ENCODE data around the gene IL18R1. TPM values are rescaled to one million over a fixed set of nuclear protein-coding genes. Genes with fewer than 3 reads are reported as not detected.

Gene IL18R1
- total RNA-seq, 1 experiment from 2014 or later, result 1.5 TPM

DNA sequence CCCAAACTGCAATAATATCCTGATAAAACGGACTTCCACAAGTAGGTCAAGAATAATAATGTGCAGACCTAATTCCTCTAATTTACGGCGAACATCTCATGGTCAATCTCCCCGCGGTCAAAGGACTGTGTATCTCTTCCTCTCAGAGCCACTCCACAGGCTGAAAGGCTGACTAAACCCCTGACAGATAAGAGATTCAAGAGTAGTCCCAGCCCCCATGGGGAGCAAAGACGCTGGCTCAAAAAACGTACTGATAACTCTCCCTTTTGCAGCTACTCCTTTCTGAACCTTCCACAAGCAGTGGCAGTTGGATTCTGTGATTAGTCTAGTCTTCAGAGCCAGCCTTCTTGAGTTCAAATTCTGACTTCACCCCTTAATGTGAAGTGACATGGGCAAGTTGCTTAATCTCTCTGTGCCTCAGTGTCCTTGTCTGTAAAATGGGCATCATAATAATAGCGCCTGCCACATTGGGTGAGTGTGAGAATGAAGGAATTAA, 19.7 kb upstream of the IL18R1 start:
- CTCF ChIA-PET, result no interaction called here
- H3K36me3 Mint-ChIP-seq (ENCODE audit: insufficient read depth, unreplicated experiment), result no peaks in the 10 kb centered on the region

DNA sequence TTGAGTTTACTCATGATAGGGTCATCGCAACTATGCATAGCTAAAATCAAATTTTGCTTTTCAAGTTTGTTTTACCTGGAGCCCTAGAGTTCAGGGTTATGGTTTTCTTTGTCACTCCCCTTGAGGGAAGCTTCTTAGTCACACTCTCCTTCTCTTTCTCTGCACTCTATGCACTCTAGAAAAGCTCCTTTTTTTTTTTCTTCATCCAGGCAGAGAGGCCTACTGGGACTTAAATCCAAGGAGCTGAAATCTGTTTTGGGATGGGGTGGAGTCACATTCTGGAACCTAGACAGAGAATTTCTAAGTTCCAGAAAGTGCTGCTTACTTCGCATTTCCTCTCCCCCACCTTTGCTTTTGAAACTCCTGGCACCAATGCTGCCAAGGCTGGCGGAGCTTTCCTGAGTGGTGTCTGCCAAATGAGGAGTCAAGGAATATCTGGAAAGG, 19.1 kb upstream of the IL18R1 start:
- TF ChIP-seq, protein P1, sequence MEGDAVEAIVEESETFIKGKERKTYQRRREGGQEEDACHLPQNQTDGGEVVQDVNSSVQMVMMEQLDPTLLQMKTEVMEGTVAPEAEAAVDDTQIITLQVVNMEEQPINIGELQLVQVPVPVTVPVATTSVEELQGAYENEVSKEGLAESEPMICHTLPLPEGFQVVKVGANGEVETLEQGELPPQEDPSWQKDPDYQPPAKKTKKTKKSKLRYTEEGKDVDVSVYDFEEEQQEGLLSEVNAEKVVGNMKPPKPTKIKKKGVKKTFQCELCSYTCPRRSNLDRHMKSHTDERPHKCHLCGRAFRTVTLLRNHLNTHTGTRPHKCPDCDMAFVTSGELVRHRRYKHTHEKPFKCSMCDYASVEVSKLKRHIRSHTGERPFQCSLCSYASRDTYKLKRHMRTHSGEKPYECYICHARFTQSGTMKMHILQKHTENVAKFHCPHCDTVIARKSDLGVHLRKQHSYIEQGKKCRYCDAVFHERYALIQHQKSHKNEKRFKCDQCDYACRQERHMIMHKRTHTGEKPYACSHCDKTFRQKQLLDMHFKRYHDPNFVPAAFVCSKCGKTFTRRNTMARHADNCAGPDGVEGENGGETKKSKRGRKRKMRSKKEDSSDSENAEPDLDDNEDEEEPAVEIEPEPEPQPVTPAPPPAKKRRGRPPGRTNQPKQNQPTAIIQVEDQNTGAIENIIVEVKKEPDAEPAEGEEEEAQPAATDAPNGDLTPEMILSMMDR (IDR thresholded peaks at IDR 0.05; ENCODE audit: unreplicated experiment), result no peak
- peaks cover 21% of the 10 kb centered on the region for H3K27me3 Mint-ChIP-seq (ENCODE audit: unreplicated experiment)
- H3K36me3 Mint-ChIP-seq (ENCODE audit: insufficient read depth, unreplicated experiment), result no peaks in the 10 kb centered on the region
- H3K9me3 Mint-ChIP-seq (ENCODE audit: low read depth, unreplicated experiment), result no peaks in the 10 kb centered on the region
- CTCF ChIA-PET, result no interaction called here
- no peak overlapping the region for H3K27ac Mint-ChIP-seq (ENCODE audit: unreplicated experiment)
- H3K4me1 Mint-ChIP-seq (ENCODE audit: low read depth, unreplicated experiment), result no peaks in the 10 kb centered on the region
- DNase-seq, result no peak
- intact Hi-C loops (cut with micrococcal nuclease; ENCODE audit: unreplicated experiment), result no loop called here
- H3K4me3 Mint-ChIP-seq (ENCODE audit: low read depth, unreplicated experiment), result no peak overlapping the region
- no TSS peak for BruUV-seq (replicated peaks)

More for the DNA sequence above, 19.7 kb upstream of the IL18R1 start:
- intact Hi-C loops (cut with micrococcal nuclease; ENCODE audit: unreplicated experiment), result no loop called here
- H3K4me3 Mint-ChIP-seq (ENCODE audit: low read depth, unreplicated experiment), result no peak overlapping the region
- TF ChIP-seq, protein P1 (IDR thresholded peaks at IDR 0.05; ENCODE audit: unreplicated experiment), result no peak
- H3K27ac Mint-ChIP-seq (ENCODE audit: unreplicated experiment), result no peak overlapping the region
- no peaks in the 10 kb centered on the region for H3K9me3 Mint-ChIP-seq (ENCODE audit: low read depth, unreplicated experiment)
- DNase-seq, result no peak
- H3K27me3 Mint-ChIP-seq (ENCODE audit: unreplicated experiment), result peaks cover 21% of the 10 kb centered on the region
- BruUV-seq (replicated peaks), result no TSS peak
- no peaks in the 10 kb centered on the region for H3K4me1 Mint-ChIP-seq (ENCODE audit: low read depth, unreplicated experiment)

DNA sequence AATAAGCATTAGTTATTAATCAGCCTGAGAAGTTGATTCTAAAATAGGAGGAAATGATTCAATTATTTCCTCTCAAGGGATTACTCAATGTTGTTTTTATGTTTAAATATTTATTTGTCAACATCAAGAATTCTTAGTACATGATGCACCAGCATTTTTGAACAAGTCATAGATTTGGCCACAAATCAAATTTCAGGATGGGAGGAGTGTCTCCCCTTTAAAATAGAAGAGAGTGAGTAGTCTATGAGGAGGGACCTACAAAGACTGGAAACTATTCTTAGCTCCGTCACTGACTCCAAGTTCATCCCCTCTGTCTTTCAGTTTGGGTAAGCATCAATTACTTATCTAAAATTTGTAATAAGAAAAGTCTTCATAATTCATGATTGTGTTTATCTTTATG, 18.6 kb upstream of the IL18R1 start:
- no peaks in the 10 kb centered on the region for H3K36me3 Mint-ChIP-seq (ENCODE audit: insufficient read depth, unreplicated experiment)
- TF ChIP-seq, protein P1 (IDR thresholded peaks at IDR 0.05; ENCODE audit: unreplicated experiment), result no peak
- H3K27me3 Mint-ChIP-seq (ENCODE audit: unreplicated experiment), result peaks cover 18% of the 10 kb centered on the region
- intact Hi-C loops (cut with micrococcal nuclease; ENCODE audit: unreplicated experiment), result no loop called here
- no peak overlapping the region for H3K4me3 Mint-ChIP-seq (ENCODE audit: low read depth, unreplicated experiment)
- H3K27ac Mint-ChIP-seq (ENCODE audit: unreplicated experiment), result no peak overlapping the region
- no peaks in the 10 kb centered on the region for H3K9me3 Mint-ChIP-seq (ENCODE audit: low read depth, unreplicated experiment)
- DNase-seq, result no peak
- no TSS peak for BruUV-seq (replicated peaks)
- no peaks in the 10 kb centered on the region for H3K4me1 Mint-ChIP-seq (ENCODE audit: low read depth, unreplicated experiment)
- CTCF ChIA-PET, result no interaction called here

DNA sequence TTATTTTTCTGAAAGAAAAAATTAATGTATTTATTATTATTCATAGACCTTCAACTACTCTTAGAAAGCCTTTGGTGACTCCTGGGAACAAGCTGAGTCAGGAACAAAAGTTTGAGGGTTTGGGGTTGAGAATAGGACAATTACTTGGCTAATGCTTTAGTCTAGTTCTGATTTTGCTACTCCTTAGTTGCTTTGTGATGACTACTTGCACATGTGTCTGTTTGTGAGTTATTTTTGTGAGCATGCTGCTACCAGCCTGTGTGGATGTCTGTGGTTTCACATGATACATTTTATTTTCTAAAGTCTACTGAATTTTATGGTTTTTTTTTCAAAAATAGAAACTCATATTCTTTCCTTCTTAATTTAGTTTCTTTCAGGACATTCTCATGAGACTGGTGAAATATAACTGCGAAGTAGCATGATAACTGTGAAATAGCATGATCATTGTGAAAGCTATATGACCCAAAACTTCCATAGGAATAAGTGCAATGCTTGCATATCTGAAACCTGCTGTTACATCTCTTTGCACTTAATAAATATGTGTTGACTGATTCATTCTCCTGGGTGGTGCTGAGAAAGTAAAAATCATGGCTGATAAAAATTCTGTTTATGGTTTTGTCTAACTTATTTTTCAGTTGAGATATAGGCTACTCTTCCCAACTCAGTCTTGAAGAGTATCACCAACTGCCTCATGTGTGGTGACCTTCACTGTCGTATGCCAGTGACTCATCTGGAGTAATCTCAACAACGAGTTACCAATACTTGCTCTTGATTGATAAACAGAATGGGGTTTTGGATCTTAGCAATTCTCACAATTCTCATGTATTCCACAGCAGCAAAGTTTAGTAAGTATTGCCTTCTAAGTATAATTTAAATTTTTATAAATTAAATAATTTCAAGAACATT, 17.9 kb upstream of the IL18R1 start:
- H3K36me3 Mint-ChIP-seq (ENCODE audit: insufficient read depth, unreplicated experiment), result no peaks in the 10 kb centered on the region
- BruUV-seq (replicated peaks), result no TSS peak
- DNase-seq, result no peak
- no peaks in the 10 kb centered on the region for H3K9me3 Mint-ChIP-seq (ENCODE audit: low read depth, unreplicated experiment)
- CTCF ChIA-PET, result no interaction called here
- H3K27me3 Mint-ChIP-seq (ENCODE audit: unreplicated experiment), result peaks cover 11% of the 10 kb centered on the region
- intact Hi-C loops (cut with micrococcal nuclease; ENCODE audit: unreplicated experiment), result no loop called here
- H3K27ac Mint-ChIP-seq (ENCODE audit: unreplicated experiment), result no peak overlapping the region
- TF ChIP-seq, protein P1 (IDR thresholded peaks at IDR 0.05; ENCODE audit: unreplicated experiment), result no peak
- no peak overlapping the region for H3K4me3 Mint-ChIP-seq (ENCODE audit: low read depth, unreplicated experiment)
- H3K4me1 Mint-ChIP-seq (ENCODE audit: low read depth, unreplicated experiment), result no peaks in the 10 kb centered on the region

Measured in Calu3 (cell line).